ENCODE data around the gene ATP8B4.

Gene ATP8B4

GRCh38 chr15:49918121-49918520 is 200.9 kb downstream of the ATP8B4 start:
- no peak for DNase-seq

- no peak for DNase-seq
Observed at GRCh38 chr15:49916998-49917397, 202.0 kb downstream of the ATP8B4 start.

GRCh38 chr15:49915822-49916221 is 203.2 kb downstream of the ATP8B4 start:
- DNase-seq: no peak

GRCh38 chr15:49908933-49909295 is 210.1 kb downstream of the ATP8B4 start:
- DNase-seq: no peak

GRCh38 chr15:49908236-49908932 is 210.6 kb downstream of the ATP8B4 start:
- no peak for DNase-seq

- no peak for DNase-seq
Observed at GRCh38 chr15:49906966-49907365, 212.1 kb downstream of the ATP8B4 start.

GRCh38 chr15:49905221-49905620 is 213.8 kb downstream of the ATP8B4 start:
- DNase-seq: no peak

- no peak for DNase-seq
Observed at GRCh38 chr15:49904296-49904695, 214.7 kb downstream of the ATP8B4 start.

- DNase-seq: no peak
Observed at GRCh38 chr15:49902685-49903501, 216.1 kb downstream of the ATP8B4 start.

- DNase-seq: no peak
Observed at GRCh38 chr15:49901996-49902684, 216.9 kb downstream of the ATP8B4 start.

- no peak for DNase-seq
Observed at GRCh38 chr15:49901321-49901720, 217.7 kb downstream of the ATP8B4 start.

GRCh38 chr15:49900903-49901235 is 218.2 kb downstream of the ATP8B4 start:
- no peak for DNase-seq

- DNase-seq: no peak
Observed at GRCh38 chr15:49900006-49900902, 218.8 kb downstream of the ATP8B4 start.

GRCh38 chr15:49898575-49899283 is 220.3 kb downstream of the ATP8B4 start:
- no peak for DNase-seq

- DNase-seq: no peak
Observed at GRCh38 chr15:49898097-49898496, 220.9 kb downstream of the ATP8B4 start.

GRCh38 chr15:49895347-49896223 is 223.4 kb downstream of the ATP8B4 start:
- DNase-seq: no peak

GRCh38 chr15:49890689-49891088 is 228.3 kb downstream of the ATP8B4 start:
- DNase-seq: no peak

GRCh38 chr15:49889536-49889935 is 229.5 kb downstream of the ATP8B4 start:
- no peak for DNase-seq

GRCh38 chr15:49888734-49889133 is 230.3 kb downstream of the ATP8B4 start:
- no peak for DNase-seq

GRCh38 chr15:49888323-49888693 is 230.7 kb downstream of the ATP8B4 start:
- DNase-seq: no peak

GRCh38 chr15:49887659-49888322 is 231.2 kb downstream of the ATP8B4 start:
- no peak for DNase-seq
